ENCODE results near the gene IDH2.
"Not testable (repeated sequence)": the region's sequence is repeated elsewhere in the genome, so short reads cannot be mapped to it uniquely, and the experiment has no call there.

IDH2 gene

DNA sequence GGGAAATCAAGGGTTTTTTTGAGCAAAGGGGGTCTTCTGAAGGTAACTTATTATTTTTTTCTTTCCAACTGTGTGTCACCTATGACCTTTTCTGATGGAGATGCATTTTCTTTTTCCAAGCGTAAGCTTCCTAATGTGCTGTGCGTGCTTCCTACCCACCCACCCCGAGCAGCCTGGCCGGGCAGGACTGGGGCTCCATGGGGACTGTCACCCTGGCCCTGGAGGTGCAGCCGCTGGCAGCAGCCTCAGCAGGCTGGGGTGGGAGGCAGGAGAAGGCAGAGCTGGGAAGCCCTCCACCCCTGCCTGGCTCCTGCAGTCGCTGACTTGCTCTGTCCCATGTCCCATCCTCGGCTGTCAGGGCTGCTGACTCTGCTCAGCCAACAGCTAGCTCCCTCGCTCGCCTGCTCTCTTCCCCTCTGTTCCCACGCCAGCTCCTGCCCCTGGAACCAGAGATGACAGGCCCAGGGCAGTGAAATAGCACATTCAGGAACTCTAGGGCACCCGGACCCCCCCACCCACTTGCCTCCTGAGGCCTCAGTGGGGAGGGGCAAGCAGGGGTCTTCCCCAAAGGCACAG is 21.4 kb downstream of the IDH2 start:
- H3K4me1 Mint-ChIP-seq = peaks cover 9% of the 10 kb centered on the region
- H3K27me3 Mint-ChIP-seq = no peaks in the 10 kb centered on the region
- H3K27ac Mint-ChIP-seq = no peak overlapping the region
- H3K36me3 Mint-ChIP-seq = peaks cover 20% of the 10 kb centered on the region
- H3K9me3 Mint-ChIP-seq = no peaks in the 10 kb centered on the region
- H3K4me3 Mint-ChIP-seq = no peak overlapping the region
- no peak for ATAC-seq

DNA sequence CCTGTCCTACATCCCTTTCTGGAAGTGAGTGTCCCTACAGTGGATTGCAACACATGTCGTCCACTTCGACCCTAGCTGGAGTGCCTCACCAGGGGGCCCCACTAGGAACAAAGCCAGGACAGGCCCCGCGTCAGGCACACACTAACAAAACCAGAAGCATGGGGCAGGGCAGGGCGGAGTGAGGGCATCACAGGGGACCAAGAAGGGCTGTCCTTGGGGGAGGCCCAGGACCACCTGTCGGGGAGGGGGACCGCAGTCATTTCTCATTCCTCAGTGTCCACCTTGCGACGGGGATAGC is 21.9 kb downstream of the IDH2 start:
- peaks cover 17% of the 10 kb centered on the region for H3K36me3 Mint-ChIP-seq
- ATAC-seq = no peak
- H3K9me3 Mint-ChIP-seq = no peaks in the 10 kb centered on the region
- H3K4me1 Mint-ChIP-seq = peaks cover 9% of the 10 kb centered on the region
- H3K27ac Mint-ChIP-seq = no peak overlapping the region
- H3K27me3 Mint-ChIP-seq = no peaks in the 10 kb centered on the region
- no peak overlapping the region for H3K4me3 Mint-ChIP-seq

GRCh38 chr15:90079619-90080457 is 22.4 kb downstream of the IDH2 start:
- no peak for ATAC-seq
- Mint-ChIP-seq H3K4me1 (peaks cover 9% of the 10 kb centered on the region), H3K27ac (no peak overlapping the region), H3K9me3 (no peaks in the 10 kb centered on the region), H3K36me3 (peaks cover 17% of the 10 kb centered on the region), H3K27me3 (no peaks in the 10 kb centered on the region), H3K4me3 (no peak overlapping the region)

- Mint-ChIP-seq H3K4me1 (peaks cover 6% of the 10 kb centered on the region), H3K9me3 (no peaks in the 10 kb centered on the region), H3K27ac (no peak overlapping the region), H3K36me3 (peaks cover 25% of the 10 kb centered on the region), H3K4me3 (no peak overlapping the region), H3K27me3 (no peaks in the 10 kb centered on the region)
- ATAC-seq = no peak
Measured at GRCh38 chr15:90078965-90079364, 23.3 kb downstream of the IDH2 start.

- no peak overlapping the region for H3K27ac Mint-ChIP-seq
- no peak for ATAC-seq
- H3K4me3 Mint-ChIP-seq = no peak overlapping the region
- H3K4me1 Mint-ChIP-seq = no peaks in the 10 kb centered on the region
- no peaks in the 10 kb centered on the region for H3K27me3 Mint-ChIP-seq
- H3K36me3 Mint-ChIP-seq = peaks cover 21% of the 10 kb centered on the region
- no peaks in the 10 kb centered on the region for H3K9me3 Mint-ChIP-seq
Measured at GRCh38 chr15:90076716-90077115, 25.6 kb downstream of the IDH2 start.

DNA sequence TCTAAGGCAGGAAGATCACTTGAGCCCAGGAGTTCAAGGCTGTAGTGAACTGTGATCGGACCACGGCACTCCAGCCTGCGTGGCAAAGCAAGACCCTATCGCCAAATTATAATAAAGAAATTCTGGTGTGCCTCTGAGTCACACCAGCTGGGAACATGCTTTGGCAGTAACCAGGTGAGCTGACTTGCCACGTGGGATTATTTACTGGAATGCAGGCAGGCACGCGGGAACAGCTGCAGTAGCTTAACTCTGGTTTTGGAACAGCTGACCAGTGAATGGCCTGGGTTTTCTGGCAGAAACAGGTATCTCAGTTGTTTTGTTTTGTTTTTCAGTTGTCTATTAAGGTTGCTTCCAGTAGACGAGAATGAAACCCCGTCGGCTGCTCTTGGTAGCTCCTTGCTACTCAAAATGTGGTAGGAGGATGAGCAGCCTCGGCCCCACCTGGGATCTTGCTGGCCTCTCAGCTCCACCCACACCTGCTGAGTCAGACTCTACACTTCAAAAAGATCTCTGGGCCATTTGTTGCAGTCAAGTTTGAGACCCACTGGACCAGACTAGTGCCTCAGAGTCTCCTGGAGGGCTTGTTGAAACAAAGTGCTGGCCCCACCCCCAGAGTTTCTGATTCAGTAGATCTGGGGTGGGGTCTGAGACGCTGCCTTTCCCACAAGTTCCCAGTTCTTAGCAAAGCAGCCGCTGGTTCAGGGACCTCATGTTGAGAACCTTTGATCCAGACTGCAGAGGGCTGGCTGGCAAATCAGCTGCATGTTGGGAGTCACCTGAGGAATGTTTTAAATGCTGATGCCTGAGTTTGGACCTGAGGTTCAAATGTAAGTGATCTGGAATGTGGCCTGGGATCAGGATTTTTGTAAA is 26.6 kb downstream of the IDH2 start:
- no peak for ATAC-seq
- no peaks in the 10 kb centered on the region for H3K27me3 Mint-ChIP-seq
- H3K4me3 Mint-ChIP-seq = no peak overlapping the region
- peaks cover 6% of the 10 kb centered on the region for H3K4me1 Mint-ChIP-seq
- peaks cover 16% of the 10 kb centered on the region for H3K36me3 Mint-ChIP-seq
- no peak overlapping the region for H3K27ac Mint-ChIP-seq
- H3K9me3 Mint-ChIP-seq = no peaks in the 10 kb centered on the region

GRCh38 chr15:90074916-90075315 is 27.4 kb downstream of the IDH2 start:
- ATAC-seq = no peak
- no peak overlapping the region for H3K4me3 Mint-ChIP-seq
- H3K27ac Mint-ChIP-seq = no peak overlapping the region
- H3K27me3 Mint-ChIP-seq = no peaks in the 10 kb centered on the region
- peaks cover 10% of the 10 kb centered on the region for H3K36me3 Mint-ChIP-seq
- no peaks in the 10 kb centered on the region for H3K9me3 Mint-ChIP-seq
- H3K4me1 Mint-ChIP-seq = peaks cover 9% of the 10 kb centered on the region

GRCh38 chr15:90074023-90074422 is 28.2 kb downstream of the IDH2 start:
- peaks cover 15% of the 10 kb centered on the region for H3K36me3 Mint-ChIP-seq
- H3K4me1 Mint-ChIP-seq = peaks cover 13% of the 10 kb centered on the region

DNA sequence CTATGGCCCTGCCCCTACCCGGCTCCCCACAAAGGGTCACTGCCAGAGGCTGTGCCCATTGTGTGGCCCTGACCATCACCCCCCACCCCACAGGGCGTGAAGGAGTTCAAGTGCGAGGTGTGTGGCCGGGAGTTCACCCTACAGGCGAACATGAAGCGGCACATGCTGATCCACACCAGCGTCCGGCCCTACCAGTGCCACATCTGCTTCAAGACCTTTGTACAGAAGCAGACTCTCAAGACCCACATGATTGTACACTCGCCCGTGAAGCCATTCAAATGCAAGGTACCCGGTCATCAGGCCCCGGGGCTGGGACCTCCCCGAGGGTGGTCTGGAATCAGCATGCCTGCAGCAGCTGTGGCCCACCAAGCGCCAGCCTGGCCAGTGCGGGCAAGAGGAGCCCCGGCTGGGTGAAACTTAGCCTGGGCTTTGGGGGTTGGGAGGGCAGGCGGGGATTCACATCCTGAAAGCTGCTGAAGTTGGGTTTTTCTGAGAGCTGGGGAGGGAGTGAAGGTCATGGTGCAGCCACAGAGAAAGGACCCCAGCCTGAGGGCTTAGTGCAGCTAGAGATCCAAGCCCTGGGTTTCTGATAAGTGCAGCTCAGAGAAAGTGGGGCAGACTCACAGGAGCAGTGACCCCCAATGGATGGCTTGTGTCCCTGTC is 29.2 kb downstream of the IDH2 start:
- H3K4me3 Mint-ChIP-seq = no peak overlapping the region
- peak overlapping the region; percentile 27 for H3K27ac Mint-ChIP-seq
- ATAC-seq = no peak
- no peaks in the 10 kb centered on the region for H3K27me3 Mint-ChIP-seq
- H3K4me1 Mint-ChIP-seq = peaks cover 13% of the 10 kb centered on the region
- H3K9me3 Mint-ChIP-seq = no peaks in the 10 kb centered on the region
- H3K36me3 Mint-ChIP-seq = peaks cover 15% of the 10 kb centered on the region

More at GRCh38 chr15:90074023-90074422, 28.2 kb downstream of the IDH2 start:
- Mint-ChIP-seq H3K4me3 (no peak overlapping the region), H3K9me3 (no peaks in the 10 kb centered on the region), H3K27me3 (no peaks in the 10 kb centered on the region), H3K27ac (no peak overlapping the region)
- no peak for ATAC-seq

- Mint-ChIP-seq H3K4me3 (no peak overlapping the region), H3K4me1 (peaks cover 13% of the 10 kb centered on the region), H3K36me3 (peaks cover 20% of the 10 kb centered on the region), H3K27me3 (no peaks in the 10 kb centered on the region), H3K27ac (peak overlapping the region; percentile 35), H3K9me3 (no peaks in the 10 kb centered on the region)
- peak; percentile 87 for ATAC-seq
Measured at GRCh38 chr15:90071220-90071807, 31.0 kb downstream of the IDH2 start.

DNA sequence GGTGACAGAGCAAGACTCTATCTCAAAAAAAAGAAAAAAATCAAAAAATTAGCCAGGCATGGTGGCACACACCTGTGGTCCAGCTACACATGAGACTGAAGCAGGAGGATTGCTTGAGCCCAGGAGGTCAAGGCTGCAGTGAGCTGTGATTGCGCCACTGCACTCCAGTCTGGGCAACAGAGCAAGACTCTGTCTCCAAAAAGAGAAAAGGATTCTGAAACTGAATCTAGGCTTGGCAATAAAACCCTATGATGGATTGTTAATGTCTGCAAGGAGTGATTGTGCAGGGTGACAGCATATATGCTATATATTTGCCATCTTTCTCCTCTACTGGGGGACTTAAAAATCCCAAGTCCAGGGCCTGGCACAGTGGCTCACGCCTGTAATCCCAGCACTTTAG is 31.6 kb downstream of the IDH2 start:
- Mint-ChIP-seq H3K36me3 (peaks cover 20% of the 10 kb centered on the region), H3K4me1 (peaks cover 15% of the 10 kb centered on the region), H3K27ac (peak overlapping the region; percentile 35)
- not testable (repeated sequence) for H3K27me3 Mint-ChIP-seq, H3K9me3 Mint-ChIP-seq, ATAC-seq, H3K4me3 Mint-ChIP-seq

DNA sequence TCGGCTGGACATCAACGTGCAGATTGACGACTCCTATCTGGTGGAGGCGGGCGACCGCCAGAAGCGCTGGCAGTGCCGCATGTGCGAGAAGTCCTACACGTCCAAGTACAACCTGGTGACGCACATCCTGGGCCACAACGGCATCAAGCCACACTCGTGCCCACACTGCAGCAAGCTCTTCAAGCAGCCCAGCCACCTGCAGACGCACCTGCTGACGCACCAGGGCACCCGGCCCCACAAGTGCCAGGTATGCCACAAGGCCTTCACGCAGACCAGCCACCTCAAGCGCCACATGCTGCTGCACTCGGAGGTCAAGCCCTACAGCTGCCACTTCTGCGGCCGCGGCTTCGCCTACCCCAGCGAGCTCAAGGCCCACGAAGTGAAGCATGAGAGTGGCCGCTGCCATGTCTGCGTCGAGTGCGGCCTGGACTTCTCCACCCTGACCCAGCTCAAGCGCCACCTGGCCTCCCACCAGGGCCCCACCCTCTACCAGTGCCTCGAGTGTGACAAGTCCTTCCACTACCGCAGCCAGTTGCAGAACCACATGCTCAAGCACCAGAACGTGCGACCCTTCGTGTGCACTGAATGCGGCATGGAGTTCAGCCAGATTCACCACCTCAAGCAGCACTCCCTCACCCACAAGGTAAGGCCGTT is 34.2 kb downstream of the IDH2 start:
- no peak overlapping the region for H3K4me3 Mint-ChIP-seq
- peaks cover 40% of the 10 kb centered on the region for H3K4me1 Mint-ChIP-seq
- H3K27me3 Mint-ChIP-seq = no peaks in the 10 kb centered on the region
- no peaks in the 10 kb centered on the region for H3K9me3 Mint-ChIP-seq
- peaks cover 11% of the 10 kb centered on the region for H3K36me3 Mint-ChIP-seq
- no peak overlapping the region for H3K27ac Mint-ChIP-seq
- ATAC-seq = no peak

- peaks cover 47% of the 10 kb centered on the region for H3K4me1 Mint-ChIP-seq
- no peaks in the 10 kb centered on the region for H3K27me3 Mint-ChIP-seq
- no peak overlapping the region for H3K4me3 Mint-ChIP-seq
- H3K9me3 Mint-ChIP-seq = no peaks in the 10 kb centered on the region
- no peak overlapping the region for H3K27ac Mint-ChIP-seq
- peaks cover 11% of the 10 kb centered on the region for H3K36me3 Mint-ChIP-seq
- no peak for ATAC-seq
Measured at GRCh38 chr15:90067181-90067952, 34.9 kb downstream of the IDH2 start.

DNA sequence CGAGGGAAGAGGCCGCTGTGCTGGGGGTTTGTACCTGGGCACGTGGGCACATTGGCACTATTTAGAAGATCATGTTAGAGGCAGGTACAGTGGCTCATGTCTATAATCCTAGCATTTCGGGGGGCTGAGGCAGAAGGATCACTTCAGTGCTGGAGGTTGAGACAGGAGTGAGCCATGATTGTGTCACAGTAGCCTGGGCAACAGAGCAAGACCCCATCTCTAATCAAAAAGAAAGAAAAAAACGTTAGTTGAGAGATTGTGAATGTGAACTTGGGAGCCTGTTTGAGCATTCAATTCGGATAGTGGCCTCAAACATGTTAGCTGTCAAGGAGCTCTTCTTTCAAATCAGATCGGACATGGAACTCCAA is 36.6 kb downstream of the IDH2 start:
- no peaks in the 10 kb centered on the region for H3K27me3 Mint-ChIP-seq
- no peak overlapping the region for H3K4me3 Mint-ChIP-seq
- H3K9me3 Mint-ChIP-seq = no peaks in the 10 kb centered on the region
- H3K36me3 Mint-ChIP-seq = peaks cover 11% of the 10 kb centered on the region
- H3K4me1 Mint-ChIP-seq = peaks cover 56% of the 10 kb centered on the region
- ATAC-seq = no peak
- peak overlapping the region; percentile 95 for H3K27ac Mint-ChIP-seq

All from stimulated activated memory B cell treated with anti-CD40 and anti-IgM and Interleukin-4, amounts not matched to agents 10 μg/mL and 1 μg/mL and 100 μg/mL, for 72 hours (primary cell).